ENCODE measurements around the gene KCNA3.

KCNA3 gene

GRCh38 chr1:110636149-110636935 lies 38.4 kb downstream of the KCNA3 start:
- DNase-seq, result no peak

- DNase-seq, result no peak
These were observed 39.3 kb downstream of the KCNA3 start for GRCh38 chr1:110635434-110635833.

GRCh38 chr1:110634455-110635311 lies 40.1 kb downstream of the KCNA3 start:
- DNase-seq, result peak in 1 of 2 donors; percentile 35

- DNase-seq, result no peak
These were observed 40.7 kb downstream of the KCNA3 start for GRCh38 chr1:110634086-110634454.

GRCh38 chr1:110633646-110634030 lies 41.1 kb downstream of the KCNA3 start:
- DNase-seq, result no peak

GRCh38 chr1:110631836-110632620 lies 42.7 kb downstream of the KCNA3 start:
- DNase-seq, result no peak

GRCh38 chr1:110630839-110631663 lies 43.7 kb downstream of the KCNA3 start:
- peak; percentile 24 to 36 for DNase-seq

- DNase-seq, result no peak
These were observed 46.2 kb downstream of the KCNA3 start for GRCh38 chr1:110628323-110629105.

GRCh38 chr1:110627764-110628163 lies 47.0 kb downstream of the KCNA3 start:
- no peak for DNase-seq

- DNase-seq, result no peak
These were observed 47.9 kb downstream of the KCNA3 start for GRCh38 chr1:110626889-110627288.
